Progenitor cell of endocrine pancreas (in vitro differentiated cells): Measurements from ENCODE around the gene CXCL16. TPM values are rescaled to one million over a fixed set of nuclear protein-coding genes. Genes with fewer than 3 reads are reported as not detected.
"Not testable (repeated sequence)": the region's sequence is repeated elsewhere in the genome, so short reads cannot be mapped to it uniquely, and the experiment has no call there.

Experiments used
- DNase-seq: peaks from one replicate; pipeline ENCODE4 v3.0.0; 2021; ENCODE audit warnings: low spot score; ENCODE audit not compliant: unreplicated experiment
- H3K27ac Mint-ChIP-seq: 2 replicates; pipeline ENCODE4 v1.8.0; 2021; ENCODE audit warnings: mild to moderate bottlenecking, moderate library complexity, mixed read lengths
- H3K27me3 Mint-ChIP-seq: 2 replicates; pipeline ENCODE4 v1.8.0; 2021; ENCODE audit warnings: mixed read lengths
- H3K36me3 Mint-ChIP-seq: 2 replicates; pipeline ENCODE4 v1.8.0; 2022; ENCODE audit warnings: mixed read lengths; ENCODE audit not compliant: insufficient read depth
- H3K4me1 Mint-ChIP-seq: 2 replicates; pipeline ENCODE4 v1.8.0; 2021; ENCODE audit warnings: low read depth, mixed read lengths
- H3K4me3 Mint-ChIP-seq: 2 replicates; pipeline ENCODE4 v1.8.0; 2021; ENCODE audit warnings: low read depth, mild to moderate bottlenecking, moderate library complexity, mixed read lengths
- H3K9me3 Mint-ChIP-seq: 2 replicates; pipeline ENCODE4 v1.8.0; 2021; ENCODE audit warnings: low read depth, mixed read lengths
- total RNA-seq: library from RNA; stranded (reverse); gene quantifications from 2 replicates; pipeline ENCODE4 v1.2.1, GENCODE V29; 2021
- TF ChIP-seq, protein P1 (sequence below): fragments of 200-600 bp; sonication (generic); IDR thresholded peaks from one replicate; pipeline ENCODE4 v1.5.0; 2021; ENCODE audit warnings: antibody characterized with exemption, mild to moderate bottlenecking; ENCODE audit not compliant: unreplicated experiment

CXCL16 gene
- total RNA-seq, 1 donor from 2014 or later = 4.3 TPM

DNA sequence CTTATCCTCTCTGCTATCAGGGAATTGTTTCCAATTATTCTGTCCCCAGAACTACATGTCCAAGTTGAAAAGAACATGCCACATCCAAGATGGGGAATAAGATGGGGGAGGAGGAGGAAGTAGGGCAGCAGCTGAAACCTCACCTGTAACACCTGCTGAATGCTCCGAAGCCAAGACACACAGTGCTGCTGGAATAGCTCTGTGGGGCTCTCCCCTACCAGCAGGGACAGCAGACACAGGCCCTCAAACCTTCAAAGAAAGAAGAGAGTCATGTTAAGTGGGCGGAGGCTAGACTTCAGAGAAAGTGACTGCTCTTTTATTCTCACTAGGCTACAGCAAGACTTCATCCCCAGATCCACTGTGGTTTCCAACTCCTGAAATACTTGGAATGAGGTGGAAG, 49.0 kb downstream of the CXCL16 start:
- H3K27me3 Mint-ChIP-seq = no peaks in the 10 kb centered on the region
- peaks cover 38% of the 10 kb centered on the region for H3K36me3 Mint-ChIP-seq

DNA sequence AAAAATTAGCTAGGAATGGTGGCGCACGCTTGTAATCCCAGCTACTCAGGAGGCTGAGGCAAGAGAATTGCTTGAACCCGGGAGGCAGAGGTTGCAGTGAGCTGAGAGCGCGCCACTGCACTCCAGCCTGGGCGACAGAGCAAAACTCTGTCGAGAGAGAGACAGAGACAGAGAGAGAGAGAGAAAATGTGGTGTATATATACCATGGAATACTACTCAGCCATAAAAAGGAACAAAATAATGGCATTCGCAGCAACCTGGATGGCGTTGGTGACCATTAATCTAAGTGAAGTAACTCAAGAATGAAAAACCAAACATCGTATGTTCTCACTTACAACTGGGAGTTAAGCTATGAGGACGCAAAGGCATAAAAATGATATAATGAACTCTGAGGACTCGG, 49.9 kb downstream of the CXCL16 start:
- not testable (repeated sequence) for H3K4me3 Mint-ChIP-seq, H3K4me1 Mint-ChIP-seq, H3K27me3 Mint-ChIP-seq, DNase-seq, H3K27ac Mint-ChIP-seq
- Mint-ChIP-seq H3K36me3 (peaks cover 42% of the 10 kb centered on the region), H3K9me3 (peaks cover 17% of the 10 kb centered on the region)

More for the DNA sequence above, 49.0 kb downstream of the CXCL16 start:
- TF ChIP-seq, protein P1, sequence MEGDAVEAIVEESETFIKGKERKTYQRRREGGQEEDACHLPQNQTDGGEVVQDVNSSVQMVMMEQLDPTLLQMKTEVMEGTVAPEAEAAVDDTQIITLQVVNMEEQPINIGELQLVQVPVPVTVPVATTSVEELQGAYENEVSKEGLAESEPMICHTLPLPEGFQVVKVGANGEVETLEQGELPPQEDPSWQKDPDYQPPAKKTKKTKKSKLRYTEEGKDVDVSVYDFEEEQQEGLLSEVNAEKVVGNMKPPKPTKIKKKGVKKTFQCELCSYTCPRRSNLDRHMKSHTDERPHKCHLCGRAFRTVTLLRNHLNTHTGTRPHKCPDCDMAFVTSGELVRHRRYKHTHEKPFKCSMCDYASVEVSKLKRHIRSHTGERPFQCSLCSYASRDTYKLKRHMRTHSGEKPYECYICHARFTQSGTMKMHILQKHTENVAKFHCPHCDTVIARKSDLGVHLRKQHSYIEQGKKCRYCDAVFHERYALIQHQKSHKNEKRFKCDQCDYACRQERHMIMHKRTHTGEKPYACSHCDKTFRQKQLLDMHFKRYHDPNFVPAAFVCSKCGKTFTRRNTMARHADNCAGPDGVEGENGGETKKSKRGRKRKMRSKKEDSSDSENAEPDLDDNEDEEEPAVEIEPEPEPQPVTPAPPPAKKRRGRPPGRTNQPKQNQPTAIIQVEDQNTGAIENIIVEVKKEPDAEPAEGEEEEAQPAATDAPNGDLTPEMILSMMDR = no peak
- no peak overlapping the region for H3K4me3 Mint-ChIP-seq
- no peak for DNase-seq
- peak overlapping the region; percentile 38 for H3K27ac Mint-ChIP-seq
- no peaks in the 10 kb centered on the region for H3K4me1 Mint-ChIP-seq
- H3K9me3 Mint-ChIP-seq = peaks cover 17% of the 10 kb centered on the region

DNA sequence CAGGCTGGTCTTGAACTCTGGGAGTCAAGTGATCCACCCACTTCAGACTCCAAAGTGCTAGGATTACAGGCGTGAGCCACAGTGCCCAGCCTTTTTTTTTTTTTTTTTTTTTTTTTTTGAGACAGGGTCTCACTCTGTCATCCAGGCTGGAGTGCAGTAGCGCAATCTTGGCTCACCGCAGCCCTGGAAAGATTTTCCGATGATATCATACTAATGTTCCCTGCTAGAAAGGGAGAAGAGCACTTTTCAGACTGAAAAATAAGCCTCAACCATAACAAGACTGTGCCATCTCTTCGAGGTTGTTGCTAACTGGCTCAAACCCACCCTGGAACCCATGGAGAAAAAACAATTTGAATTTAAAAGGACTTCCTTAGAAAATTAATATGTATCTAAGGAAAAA, 56.0 kb downstream of the CXCL16 start:
- H3K4me3 Mint-ChIP-seq, H3K4me1 Mint-ChIP-seq, H3K27me3 Mint-ChIP-seq, H3K27ac Mint-ChIP-seq, DNase-seq, H3K9me3 Mint-ChIP-seq: not testable (repeated sequence)
- H3K36me3 Mint-ChIP-seq = peaks cover 42% of the 10 kb centered on the region

Other genes with a start within 250 kb of the CXCL16 start
- 0.60 and 1.5 TPM in 2 replicates for gene SPNS2, start 241.0 kb downstream of the CXCL16 start, total RNA-seq
- 55.2 and 55.6 TPM in 2 replicates for gene MYBBP1A, start 184.5 kb downstream of the CXCL16 start, total RNA-seq
- gene GGT6, start 179.4 kb downstream of the CXCL16 start, total RNA-seq = not detected in 2 replicates
- gene SMTNL2, start 155.4 kb downstream of the CXCL16 start, total RNA-seq = 8.3 and 8.6 TPM in 2 replicates
- 0.33 and 0.69 TPM in 2 replicates for gene ALOX15, start 98.2 kb downstream of the CXCL16 start, total RNA-seq
- gene PELP1, start 35.8 kb downstream of the CXCL16 start, total RNA-seq = 95.2 and 103 TPM in 2 replicates
- gene ARRB2, start 29.3 kb downstream of the CXCL16 start, total RNA-seq = 52.6 and 53.8 TPM in 2 replicates
- gene MED11, start 8.5 kb downstream of the CXCL16 start, total RNA-seq = 19.6 and 22.4 TPM in 2 replicates
- 0.18 and 0.22 TPM in 2 replicates for gene ZMYND15, start 95 bp downstream of the CXCL16 start, total RNA-seq
- 0.44 and 0.57 TPM in 2 replicates for gene TM4SF5, start 32.0 kb upstream of the CXCL16 start, total RNA-seq
- 1.3 and 2.0 TPM in 2 replicates for gene VMO1, start 46.4 kb upstream of the CXCL16 start, total RNA-seq
- gene GLTPD2, start 49.0 kb upstream of the CXCL16 start, total RNA-seq = 4.0 and 4.1 TPM in 2 replicates
- gene PSMB6, start 56.2 kb upstream of the CXCL16 start, total RNA-seq = 126 and 137 TPM in 2 replicates
- gene PLD2, start 67.2 kb upstream of the CXCL16 start, total RNA-seq = 80.3 and 81.0 TPM in 2 replicates
- gene MINK1, start 93.4 kb upstream of the CXCL16 start, total RNA-seq = 139 and 145 TPM in 2 replicates
- gene C17orf107, start 159.6 kb upstream of the CXCL16 start, total RNA-seq = 3.6 and 3.7 TPM in 2 replicates
- gene CHRNE, start 163.2 kb upstream of the CXCL16 start, total RNA-seq = 0.31 and 0.36 TPM in 2 replicates
- gene GP1BA, start 192.3 kb upstream of the CXCL16 start, total RNA-seq = not detected in 2 replicates
- gene SLC25A11, start 200.1 kb upstream of the CXCL16 start, total RNA-seq = 46.8 and 47.4 TPM in 2 replicates
- 97.4 and 106 TPM in 2 replicates for gene RNF167, start 200.3 kb upstream of the CXCL16 start, total RNA-seq
- gene PFN1, start 208.6 kb upstream of the CXCL16 start, total RNA-seq = 372 and 404 TPM in 2 replicates
- gene ENO3, start 211.2 kb upstream of the CXCL16 start, total RNA-seq = 23.4 and 25.8 TPM in 2 replicates
- 70.3 and 71.4 TPM in 2 replicates for gene SPAG7, start 227.9 kb upstream of the CXCL16 start, total RNA-seq
- 34.1 and 34.2 TPM in 2 replicates for gene CAMTA2, start 247.7 kb upstream of the CXCL16 start, total RNA-seq